ENCODE results near the gene TSC2. TPM values are rescaled to one million over a fixed set of nuclear protein-coding genes. Genes with fewer than 3 reads are reported as not detected.
"Not testable (repeated sequence)": the region's sequence is repeated elsewhere in the genome, so short reads cannot be mapped to it uniquely, and the experiment has no call there.

TSC2 gene
- total and polyA plus RNA-seq, 4 donors = 36.5 to 146 (median 72.7) TPM

GRCh38 chr16:2095315-2095853 lies 47.6 kb downstream of the TSC2 start:
- no peak for ATAC-seq (ENCODE audit: insufficient read depth, low FRiP score)
- no peaks in the 10 kb centered on the region for H3K27me3 ChIP-seq (ENCODE audit: control insufficient read depth in 3 of 3, insufficient read depth in 3 of 3, low read length in 2 of 3)
- H3K4me3 ChIP-seq = no peak overlapping the region
- no peak for DNase-seq
- peaks cover 0 to 8% (median 3%) of the 10 kb centered on the region in 5 donors for H3K4me1 ChIP-seq (ENCODE audit: control insufficient read depth in 5 of 5, insufficient read depth in 5 of 5, low read length in 5 of 5)
- H3K36me3 ChIP-seq (ENCODE audit: control insufficient read depth in 4 of 4, insufficient read depth in 4 of 4, low read length in 4 of 4) = peaks cover 8 to 60% (median 23%) of the 10 kb centered on the region in 4 donors
- no peak for TF ChIP-seq CTCF (IDR thresholded peaks at IDR 0.05; ENCODE audit: control extremely low read depth, extremely low read depth)
- H3K9ac ChIP-seq (ENCODE audit: insufficient read depth in 1 of 2, low read length in 2 of 2) = no peak overlapping the region
- 97 to 98% methylated on average over 26 of the region's 26 CpGs for WGBS, 2 donors
- peaks cover 0 to 3% (median 0%) of the 10 kb centered on the region in 4 donors for H3K9me3 ChIP-seq (ENCODE audit: control insufficient read depth in 4 of 4, insufficient read depth in 3 of 4, low read length in 3 of 4)
- H3K27ac ChIP-seq (ENCODE audit: low read depth in 1 of 2, low read length in 1 of 2) = no peak overlapping the region

GRCh38 chr16:2095918-2096582 lies 48.3 kb downstream of the TSC2 start:
- H3K4me1 ChIP-seq (ENCODE audit: control insufficient read depth in 5 of 5, insufficient read depth in 5 of 5, low read length in 5 of 5) = peaks cover 0 to 8% (median 3%) of the 10 kb centered on the region in 5 donors
- no peak for TF ChIP-seq CTCF (IDR thresholded peaks at IDR 0.05; ENCODE audit: control extremely low read depth, extremely low read depth)
- ATAC-seq (ENCODE audit: insufficient read depth, low FRiP score) (no peak), DNase-seq (no peak)
- H3K4me3 ChIP-seq = no peak overlapping the region
- 96 to 98% methylated on average over 23 of the region's 23 CpGs for WGBS, 2 donors
- H3K9me3 ChIP-seq (ENCODE audit: control insufficient read depth in 4 of 4, insufficient read depth in 3 of 4, low read length in 3 of 4) = peaks cover 0 to 3% (median 0%) of the 10 kb centered on the region in 4 donors
- peaks cover 8 to 60% (median 23%) of the 10 kb centered on the region in 4 donors for H3K36me3 ChIP-seq (ENCODE audit: control insufficient read depth in 4 of 4, insufficient read depth in 4 of 4, low read length in 4 of 4)
- H3K9ac ChIP-seq (ENCODE audit: insufficient read depth in 1 of 2, low read length in 2 of 2) = no peak overlapping the region
- H3K27ac ChIP-seq (ENCODE audit: low read depth in 1 of 2, low read length in 1 of 2) = no peak overlapping the region
- H3K27me3 ChIP-seq (ENCODE audit: control insufficient read depth in 3 of 3, insufficient read depth in 3 of 3, low read length in 2 of 3) = no peaks in the 10 kb centered on the region

GRCh38 chr16:2096853-2097595 lies 49.2 kb downstream of the TSC2 start:
- 88 to 89% methylated on average over 23 to 25 of the region's 25 CpGs for WGBS, 2 donors
- Histone ChIP-seq H3K4me3 (no peak overlapping the region), H3K9me3 (ENCODE audit: control insufficient read depth in 4 of 4, insufficient read depth in 3 of 4, low read length in 3 of 4) (peaks cover 0 to 3% (median 0%) of the 10 kb centered on the region in 4 donors), H3K36me3 (ENCODE audit: control insufficient read depth in 4 of 4, insufficient read depth in 4 of 4, low read length in 4 of 4) (peaks cover 8 to 56% (median 20%) of the 10 kb centered on the region in 4 donors), H3K4me1 (ENCODE audit: control insufficient read depth in 5 of 5, insufficient read depth in 5 of 5, low read length in 5 of 5) (peaks cover 0 to 1% (median 0%) of the 10 kb centered on the region in 5 donors), H3K27me3 (ENCODE audit: control insufficient read depth in 3 of 3, insufficient read depth in 3 of 3, low read length in 2 of 3) (no peaks in the 10 kb centered on the region), H3K9ac (ENCODE audit: insufficient read depth in 1 of 2, low read length in 2 of 2) (no peak overlapping the region), H3K27ac (ENCODE audit: low read depth in 1 of 2, low read length in 1 of 2) (no peak overlapping the region)
- no peak for TF ChIP-seq CTCF (IDR thresholded peaks at IDR 0.05; ENCODE audit: control extremely low read depth, extremely low read depth)
- DNase-seq = no peak
- ATAC-seq (ENCODE audit: insufficient read depth, low FRiP score) = no peak

GRCh38 chr16:2097689-2098088 lies 49.9 kb downstream of the TSC2 start:
- not testable (repeated sequence) for ATAC-seq (ENCODE audit: insufficient read depth, low FRiP score); H3K27ac ChIP-seq (ENCODE audit: low read depth in 1 of 2, low read length in 1 of 2); DNase-seq; H3K4me3 ChIP-seq; H3K4me1 ChIP-seq (ENCODE audit: control insufficient read depth in 5 of 5, insufficient read depth in 5 of 5, low read length in 5 of 5); H3K9me3 ChIP-seq (ENCODE audit: control insufficient read depth in 4 of 4, insufficient read depth in 3 of 4, low read length in 3 of 4); H3K9ac ChIP-seq (ENCODE audit: insufficient read depth in 1 of 2, low read length in 2 of 2); H3K27me3 ChIP-seq (ENCODE audit: control insufficient read depth in 3 of 3, insufficient read depth in 3 of 3, low read length in 2 of 3)
- peaks cover 5 to 54% (median 17%) of the 10 kb centered on the region in 4 donors for H3K36me3 ChIP-seq (ENCODE audit: control insufficient read depth in 4 of 4, insufficient read depth in 4 of 4, low read length in 4 of 4)
- 95 to 99% methylated on average over 12 to 14 of the region's 14 CpGs for WGBS, 2 donors

- WGBS, 2 donors = 93 to 96% methylated on average over 12 to 14 of the region's 16 CpGs
- H3K4me3 ChIP-seq; H3K9me3 ChIP-seq (ENCODE audit: control insufficient read depth in 4 of 4, insufficient read depth in 3 of 4, low read length in 3 of 4); H3K9ac ChIP-seq (ENCODE audit: insufficient read depth in 1 of 2, low read length in 2 of 2); H3K27me3 ChIP-seq (ENCODE audit: control insufficient read depth in 3 of 3, insufficient read depth in 3 of 3, low read length in 2 of 3); DNase-seq; H3K27ac ChIP-seq (ENCODE audit: low read depth in 1 of 2, low read length in 1 of 2); H3K4me1 ChIP-seq (ENCODE audit: control insufficient read depth in 5 of 5, insufficient read depth in 5 of 5, low read length in 5 of 5); ATAC-seq (ENCODE audit: insufficient read depth, low FRiP score): not testable (repeated sequence)
- peaks cover 0 to 50% (median 4%) of the 10 kb centered on the region in 4 donors for H3K36me3 ChIP-seq (ENCODE audit: control insufficient read depth in 4 of 4, insufficient read depth in 4 of 4, low read length in 4 of 4)
Observed at GRCh38 chr16:2101581-2101980, 53.8 kb downstream of the TSC2 start.
